HG03460 (cell line): Measurements from ENCODE around the gene SEC16B.

Source experiments
- ATAC-seq: cut with Tn5 transposase; IDR thresholded peaks from one replicate; pipeline ENCODE4 v1.9.1; 2021; ENCODE audit not compliant: unreplicated experiment

Gene SEC16B

DNA sequence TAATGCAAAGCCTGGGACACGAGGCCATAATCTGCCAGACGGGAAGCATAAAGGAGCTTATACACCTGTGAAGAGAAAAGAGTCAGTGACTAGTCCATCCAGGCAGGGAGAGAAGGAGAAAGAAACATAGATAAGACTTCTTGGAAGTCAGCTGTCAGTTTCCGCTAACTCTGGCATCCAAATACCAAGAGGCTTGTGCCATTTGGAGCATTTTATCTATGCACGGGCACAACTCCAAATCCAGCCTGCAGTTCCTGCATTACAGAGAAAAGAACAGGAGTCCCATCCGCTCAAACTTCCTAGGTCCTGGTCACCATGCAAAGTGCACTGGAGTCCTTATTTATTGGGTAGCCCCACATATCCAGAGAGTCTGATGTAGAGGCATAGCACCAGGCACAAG is 27.9 kb downstream of the SEC16B start:
- ATAC-seq = no peak

GRCh38 chr1:177940682-177941081 is 29.2 kb downstream of the SEC16B start:
- ATAC-seq = no peak

- no peak for ATAC-seq
These were observed 31.9 kb downstream of the SEC16B start for GRCh38 chr1:177937931-177938330.

DNA sequence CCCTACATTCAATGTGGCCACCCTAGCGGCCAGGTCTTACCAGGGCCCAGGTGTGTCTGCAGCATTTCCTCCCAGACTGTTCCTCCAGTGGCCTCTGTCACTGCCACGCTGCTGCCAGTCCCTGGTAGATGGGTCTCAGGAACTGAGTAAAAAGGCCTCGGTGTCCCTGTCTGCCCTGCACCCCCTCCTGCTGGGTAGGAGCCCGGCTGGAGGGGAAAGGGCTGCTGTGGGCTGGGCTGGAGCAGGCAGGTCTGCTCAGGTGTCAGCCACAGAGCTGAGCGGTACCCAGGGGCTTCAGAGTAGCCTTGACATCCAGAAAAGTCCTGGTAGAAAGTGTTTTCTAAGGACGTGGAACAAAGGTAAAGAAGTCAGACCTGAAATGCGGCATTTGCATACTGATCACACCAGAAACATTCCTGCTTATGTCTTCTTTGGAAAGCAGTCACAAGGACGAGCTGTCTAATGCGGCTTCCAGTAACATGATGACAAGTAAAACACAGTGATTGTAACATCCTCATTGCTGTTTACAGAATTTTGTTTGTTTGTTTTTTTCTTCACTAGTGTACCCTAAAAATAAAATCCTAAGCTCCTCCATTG is 32.6 kb downstream of the SEC16B start:
- no peak for ATAC-seq

- no peak for ATAC-seq
These were observed 34.0 kb downstream of the SEC16B start for GRCh38 chr1:177935638-177936415.

- ATAC-seq = no peak
These were observed 34.9 kb downstream of the SEC16B start for GRCh38 chr1:177934927-177935326.

DNA sequence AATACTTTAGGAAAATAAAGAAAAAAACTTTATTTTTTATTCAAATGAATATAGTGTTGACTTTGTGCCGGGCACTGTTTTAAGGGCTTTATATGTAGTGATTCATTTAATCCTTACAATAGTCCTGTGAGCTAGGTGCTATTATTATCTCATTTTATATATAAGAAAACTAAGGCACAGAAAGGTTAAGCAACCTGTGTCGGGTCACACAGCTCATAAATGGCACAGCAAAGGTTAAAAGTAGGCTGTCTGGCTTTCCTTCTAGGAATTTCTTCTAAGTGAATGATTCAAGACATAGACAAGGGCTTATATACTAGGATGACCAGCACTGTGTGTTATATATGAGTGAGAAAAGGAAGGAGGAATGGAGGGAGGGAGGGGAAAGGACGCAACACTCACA is 35.4 kb downstream of the SEC16B start:
- no peak for ATAC-seq

DNA sequence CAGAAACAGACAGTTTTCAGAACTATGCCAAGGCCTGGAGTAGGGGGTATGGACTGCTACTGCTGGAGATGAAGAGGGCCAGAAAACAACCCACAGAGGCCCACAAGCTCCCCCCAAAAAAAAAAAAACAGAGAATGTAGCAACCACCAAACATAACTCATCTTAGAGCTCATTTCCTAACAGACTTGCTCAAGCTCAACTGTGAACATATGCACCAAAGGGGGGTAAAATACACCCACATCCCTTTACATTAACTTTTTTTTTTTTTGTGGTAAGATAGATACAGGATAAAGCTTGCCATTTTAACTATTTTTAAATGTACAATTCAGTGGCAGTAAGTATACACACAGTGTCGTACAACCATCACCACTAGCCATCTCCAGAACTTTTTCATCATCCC is 36.0 kb downstream of the SEC16B start:
- ATAC-seq = no peak

DNA sequence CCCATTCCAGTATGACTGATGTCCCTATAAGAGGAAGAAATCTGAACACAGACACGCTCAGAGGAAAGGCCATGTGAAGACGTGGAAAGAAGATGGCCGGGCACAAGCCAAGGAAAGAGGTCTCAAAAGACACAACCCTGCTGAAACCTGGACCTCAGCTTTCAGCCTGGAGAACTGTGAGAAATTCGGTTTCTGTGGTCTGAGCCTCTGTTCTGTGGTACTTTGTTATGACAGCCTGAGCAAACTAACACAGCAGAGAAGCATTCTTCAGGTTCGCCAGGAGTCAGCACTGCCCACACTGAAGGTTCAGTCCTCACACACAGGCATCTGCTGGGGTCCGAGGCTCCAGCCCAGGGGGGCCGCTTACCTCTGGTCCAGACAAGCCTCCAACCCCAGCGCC is 37.7 kb downstream of the SEC16B start:
- no peak for ATAC-seq

GRCh38 chr1:177928952-177929351 is 40.9 kb downstream of the SEC16B start:
- ATAC-seq = no peak

GRCh38 chr1:177928194-177928593 is 41.7 kb downstream of the SEC16B start:
- no peak for ATAC-seq

- no peak for ATAC-seq
These were observed 42.7 kb downstream of the SEC16B start for GRCh38 chr1:177927021-177927596.

DNA sequence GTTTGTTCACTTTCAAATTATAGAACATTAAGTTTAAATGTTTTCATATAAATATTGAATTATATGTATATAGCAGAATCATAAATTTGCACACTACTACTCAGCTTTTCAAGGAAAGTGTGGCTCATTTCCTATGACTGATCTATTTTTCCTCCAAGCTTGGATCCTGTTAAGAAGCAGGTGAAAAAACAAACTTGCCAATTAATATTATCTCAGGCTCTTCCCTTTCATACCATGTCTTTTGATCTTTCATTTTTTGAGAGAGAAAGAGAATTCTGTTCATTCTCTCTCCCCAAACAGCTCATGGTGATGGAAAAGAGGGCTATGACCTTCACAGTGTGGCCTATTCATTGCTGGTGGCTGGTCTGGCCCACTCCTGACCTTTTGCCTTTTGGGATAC is 43.7 kb downstream of the SEC16B start:
- no peak for ATAC-seq

DNA sequence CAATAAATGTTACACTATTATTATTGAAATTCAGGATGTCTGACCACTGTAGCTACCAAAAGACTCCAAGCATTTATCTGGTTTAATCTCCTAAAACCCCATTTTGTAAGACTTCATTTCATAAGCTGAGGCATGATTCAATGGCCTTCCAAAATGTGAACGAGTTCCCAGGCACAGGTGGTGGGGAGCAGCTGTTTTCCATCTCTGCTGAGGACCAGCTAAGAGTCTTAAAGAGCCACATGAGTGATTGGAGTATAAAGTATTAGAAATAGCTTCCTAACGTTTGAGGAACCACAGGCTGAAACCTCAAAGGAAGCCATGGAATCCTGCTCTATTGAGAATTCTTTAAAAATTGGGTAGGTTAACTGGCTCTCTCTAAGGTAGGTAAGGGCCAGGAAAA is 44.9 kb downstream of the SEC16B start:
- ATAC-seq = no peak

DNA sequence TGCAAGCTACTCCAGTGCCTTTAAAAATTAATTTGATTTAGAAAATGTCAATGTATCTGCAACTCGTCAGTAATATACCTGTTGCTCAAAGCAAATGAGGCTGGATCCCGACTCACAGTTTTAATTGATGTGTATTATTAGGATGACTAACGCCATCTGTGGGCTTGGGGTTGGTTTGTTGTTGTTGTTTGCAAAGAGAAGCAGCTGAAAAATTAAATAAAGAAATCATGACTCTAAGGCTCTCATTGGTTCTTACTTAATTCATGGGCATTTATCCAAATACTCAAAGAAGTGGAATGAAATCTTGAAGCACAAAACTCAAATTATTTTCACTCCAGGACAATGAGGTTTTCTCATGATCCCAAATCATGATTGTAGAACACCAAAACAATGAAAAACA is 46.4 kb downstream of the SEC16B start:
- no peak for ATAC-seq

- no peak for ATAC-seq
These were observed 47.6 kb downstream of the SEC16B start for GRCh38 chr1:177922209-177922608.

DNA sequence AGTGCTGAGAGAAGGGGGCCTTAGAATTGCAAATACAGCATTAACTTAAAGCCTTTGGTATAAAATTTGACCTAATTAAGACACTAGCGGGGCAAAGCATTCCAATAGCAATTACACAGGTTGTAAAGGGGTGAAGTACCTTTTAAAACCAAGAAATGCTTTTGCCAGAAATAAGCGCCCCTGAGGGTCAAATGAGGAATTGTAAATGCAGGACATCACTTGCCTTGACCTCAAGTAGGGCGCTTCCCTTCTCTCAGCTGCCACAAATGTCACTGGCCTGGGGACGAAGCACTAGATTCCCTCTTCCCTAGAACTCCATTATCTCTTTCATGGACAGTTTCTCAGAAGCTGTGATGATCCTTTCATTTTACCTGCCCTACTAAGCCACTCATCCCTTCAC is 48.3 kb downstream of the SEC16B start:
- ATAC-seq = no peak

DNA sequence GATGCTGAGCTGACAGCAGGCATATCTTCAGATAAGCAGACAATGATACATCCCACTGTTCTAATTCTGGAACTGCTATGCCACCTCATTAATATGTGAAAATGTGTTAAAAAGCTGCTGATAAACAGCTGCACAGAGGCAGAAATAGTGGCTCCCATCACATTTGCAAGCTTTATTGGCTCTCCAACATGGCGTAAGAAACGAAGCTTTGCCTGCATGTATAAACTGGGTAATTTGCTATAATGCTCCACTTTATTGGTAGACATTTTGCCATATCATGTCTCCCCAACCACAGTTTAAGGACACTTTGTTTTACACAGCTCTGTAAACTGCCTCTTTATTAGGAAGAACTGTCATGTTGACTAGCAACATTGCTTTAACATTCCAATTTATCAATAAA is 49.8 kb downstream of the SEC16B start:
- ATAC-seq = no peak

- ATAC-seq = no peak
These were observed 54.2 kb downstream of the SEC16B start for GRCh38 chr1:177915641-177916040.

DNA sequence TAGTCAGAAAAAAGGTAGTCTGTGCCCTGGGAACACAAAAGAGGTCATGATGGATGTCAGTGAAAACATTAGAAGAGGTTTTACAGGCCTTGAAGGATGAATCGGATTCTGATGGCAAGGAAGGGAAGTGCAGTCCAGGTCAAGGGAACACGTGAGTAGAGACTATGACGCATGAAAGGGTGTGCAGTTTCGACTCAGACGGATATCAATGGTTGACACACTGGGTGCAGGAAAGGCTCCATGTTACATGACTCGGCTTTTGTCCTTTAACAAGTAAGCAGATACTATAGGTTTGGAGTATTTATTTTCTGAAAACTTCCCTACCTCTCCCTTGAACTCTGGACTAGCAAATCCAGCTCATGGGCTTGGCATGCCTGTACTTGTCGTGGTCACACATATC is 55.3 kb downstream of the SEC16B start:
- no peak for ATAC-seq

- ATAC-seq = no peak
These were observed 55.9 kb downstream of the SEC16B start for GRCh38 chr1:177913762-177914540.

DNA sequence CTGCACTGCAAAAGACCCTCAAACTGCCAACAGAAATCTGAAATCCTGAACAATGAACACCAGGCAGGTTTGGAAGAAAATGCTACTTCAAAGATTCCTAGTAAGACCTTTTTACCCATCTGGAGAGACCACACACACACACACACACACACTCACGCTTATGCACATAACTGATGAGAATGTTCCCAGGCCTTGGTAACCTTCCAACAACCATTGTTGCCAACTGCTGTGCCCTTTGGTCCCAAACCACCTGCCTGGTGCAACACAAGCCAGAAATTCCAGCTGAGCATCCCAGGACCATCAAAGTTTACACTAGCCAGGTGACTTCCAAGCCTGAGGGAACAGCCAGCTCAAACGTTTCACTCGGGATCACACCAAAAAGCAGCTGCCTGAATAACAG is 56.9 kb downstream of the SEC16B start:
- ATAC-seq = no peak
